Hypothalamus (tissue), 51 donors: Measurements from ENCODE around the gene CIROP.

Experiments used
- DNase-seq, 51 donors: peaks; one replicate each; lab custom pipeline; 2025; lab: John Stamatoyannopoulos, UW

CIROP gene, protein sequence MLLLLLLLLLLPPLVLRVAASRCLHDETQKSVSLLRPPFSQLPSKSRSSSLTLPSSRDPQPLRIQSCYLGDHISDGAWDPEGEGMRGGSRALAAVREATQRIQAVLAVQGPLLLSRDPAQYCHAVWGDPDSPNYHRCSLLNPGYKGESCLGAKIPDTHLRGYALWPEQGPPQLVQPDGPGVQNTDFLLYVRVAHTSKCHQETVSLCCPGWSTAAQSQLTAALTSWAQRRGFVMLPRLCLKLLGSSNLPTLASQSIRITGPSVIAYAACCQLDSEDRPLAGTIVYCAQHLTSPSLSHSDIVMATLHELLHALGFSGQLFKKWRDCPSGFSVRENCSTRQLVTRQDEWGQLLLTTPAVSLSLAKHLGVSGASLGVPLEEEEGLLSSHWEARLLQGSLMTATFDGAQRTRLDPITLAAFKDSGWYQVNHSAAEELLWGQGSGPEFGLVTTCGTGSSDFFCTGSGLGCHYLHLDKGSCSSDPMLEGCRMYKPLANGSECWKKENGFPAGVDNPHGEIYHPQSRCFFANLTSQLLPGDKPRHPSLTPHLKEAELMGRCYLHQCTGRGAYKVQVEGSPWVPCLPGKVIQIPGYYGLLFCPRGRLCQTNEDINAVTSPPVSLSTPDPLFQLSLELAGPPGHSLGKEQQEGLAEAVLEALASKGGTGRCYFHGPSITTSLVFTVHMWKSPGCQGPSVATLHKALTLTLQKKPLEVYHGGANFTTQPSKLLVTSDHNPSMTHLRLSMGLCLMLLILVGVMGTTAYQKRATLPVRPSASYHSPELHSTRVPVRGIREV

GRCh38 chr14:23104591-23105347 is at the start of gene CIROP:
TSS of gene CIROP (minus strand) at chr14:23104989. CDS start at chr14:23104920, 69 bp downstream.
- DNase-seq: peak in 1 of 51 donors; percentile 14

- DNase-seq: peak in 14 of 51 donors; percentile 13 to 52 (median 26)
These were observed 49.3 kb upstream of the CIROP start for GRCh38 chr14:23153851-23154796.

- DNase-seq: no peak
These were observed 46.6 kb upstream of the CIROP start for GRCh38 chr14:23151342-23151741.

GRCh38 chr14:23149745-23150144 is 45.0 kb upstream of the CIROP start:
- no peak for DNase-seq

DNA sequence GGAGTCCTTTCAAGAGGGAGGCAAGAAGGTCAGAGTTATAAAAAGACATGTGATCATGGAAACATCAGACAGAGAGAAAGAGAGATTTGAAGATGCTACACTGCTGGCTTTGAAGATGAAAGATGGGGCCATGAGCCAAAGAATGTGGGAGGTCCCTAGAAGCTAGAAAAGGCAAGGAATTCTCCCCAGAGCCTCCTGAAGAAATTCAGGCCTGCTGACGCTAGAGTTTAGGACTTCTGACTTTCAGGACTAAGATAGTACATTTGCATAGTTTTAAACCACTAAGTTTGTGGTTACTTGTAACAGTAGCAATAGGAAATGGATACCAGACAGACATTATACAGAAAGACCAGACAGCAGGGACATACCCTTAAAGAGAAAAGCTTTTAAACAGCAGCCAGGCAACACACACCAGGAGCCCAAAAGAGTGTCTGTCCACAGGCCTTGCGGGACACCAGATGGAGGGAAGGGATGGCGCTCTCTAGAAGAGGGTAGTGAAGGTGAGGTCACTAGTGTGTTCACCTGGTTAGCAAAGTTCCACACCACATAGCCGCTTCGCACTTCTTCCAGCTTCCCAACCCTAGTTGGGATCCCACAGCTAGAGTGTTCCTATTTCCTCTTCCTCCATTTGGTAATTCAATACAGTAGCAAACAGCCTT is 43.9 kb upstream of the CIROP start:
- no peak for DNase-seq

DNA sequence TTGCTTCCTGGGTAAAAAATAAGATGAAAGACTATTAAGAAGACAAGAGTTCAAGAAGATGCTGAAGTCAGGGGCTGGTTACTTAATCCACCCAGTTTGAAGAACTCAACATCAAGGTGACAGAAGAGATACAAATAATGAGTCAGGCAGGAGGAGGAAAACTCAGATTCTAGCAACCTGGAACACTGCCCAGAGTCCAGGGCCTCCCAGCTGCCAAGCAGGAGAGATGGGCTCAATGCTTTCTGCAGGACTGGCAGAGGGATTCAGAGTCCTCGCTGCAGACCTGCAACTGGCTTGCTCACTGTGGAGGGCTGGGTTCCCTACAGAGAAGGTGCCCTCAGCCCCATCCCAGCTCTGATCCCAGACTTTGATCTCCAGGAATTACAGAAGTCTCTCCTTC is 42.9 kb upstream of the CIROP start:
- peak in 7 of 51 donors; percentile 7 to 25 (median 16) for DNase-seq

GRCh38 chr14:23146980-23147379 is 42.2 kb upstream of the CIROP start:
- DNase-seq: no peak

- DNase-seq: no peak
These were observed 41.6 kb upstream of the CIROP start for GRCh38 chr14:23146351-23146910.

DNA sequence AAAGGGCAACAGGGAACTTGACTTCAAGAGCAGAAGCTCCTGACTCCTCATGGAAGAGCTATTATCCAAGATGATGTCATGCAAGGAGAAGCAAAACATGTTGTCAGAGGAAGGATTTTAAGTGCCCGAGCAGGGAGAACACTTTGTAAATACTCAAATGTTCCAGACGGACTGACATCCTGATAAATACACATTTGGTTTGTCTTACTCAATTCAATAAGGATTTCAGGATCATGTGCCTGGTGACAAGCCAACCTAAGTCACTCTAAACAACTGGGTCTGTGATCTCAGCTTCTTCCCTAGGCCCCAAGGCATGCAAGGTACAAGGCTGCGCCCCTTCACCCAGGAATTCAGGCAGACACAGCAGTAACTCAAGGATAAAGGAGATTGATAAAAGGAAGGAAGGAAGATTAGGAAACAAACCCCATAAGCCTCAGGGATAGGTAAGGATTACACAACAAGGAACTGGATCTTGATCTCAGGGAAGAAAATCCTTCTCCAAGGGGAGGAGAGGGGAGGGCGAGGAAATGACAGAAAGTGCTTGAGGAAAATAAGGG is 41.1 kb upstream of the CIROP start:
- DNase-seq: no peak

DNA sequence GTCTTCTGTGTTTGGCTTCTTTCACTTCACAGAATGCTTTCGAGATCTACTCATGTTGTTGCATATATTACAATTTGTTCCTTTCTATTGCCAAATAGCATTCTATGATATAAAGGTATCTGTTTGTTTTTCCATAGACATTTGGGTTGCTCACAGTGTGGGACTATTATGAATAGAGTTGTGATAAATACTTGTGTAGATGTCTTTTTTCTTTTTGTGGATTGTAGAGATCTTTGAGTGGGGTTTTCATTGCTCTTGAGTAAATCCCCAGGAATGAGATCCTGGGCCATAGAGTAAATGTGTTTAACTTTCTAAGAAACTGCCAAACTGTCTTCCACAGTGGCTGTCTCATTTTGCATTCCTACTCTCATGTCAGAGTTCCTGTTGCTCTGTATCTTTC is 39.1 kb upstream of the CIROP start:
- no peak for DNase-seq

DNA sequence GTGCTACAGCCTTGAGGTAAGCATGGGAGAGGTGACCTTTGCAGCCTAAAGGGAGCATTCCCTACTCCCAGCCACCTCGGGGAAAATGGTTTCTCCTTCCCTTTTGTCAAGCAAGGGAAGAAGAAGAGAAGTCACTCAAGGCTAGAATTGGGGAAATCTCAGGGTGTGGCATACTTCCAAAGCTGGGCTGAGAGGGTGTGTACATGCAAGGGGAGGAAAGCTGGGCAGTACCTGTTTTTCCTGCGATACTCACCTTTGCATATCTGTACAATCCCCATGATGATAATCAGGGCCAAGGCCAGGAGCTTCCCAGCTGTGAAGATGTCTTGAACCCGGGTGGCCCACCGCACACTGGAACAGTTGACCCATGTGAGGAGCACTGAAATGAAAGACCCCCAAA is 38.0 kb upstream of the CIROP start:
- no peak for DNase-seq

GRCh38 chr14:23141706-23142444 is 37.1 kb upstream of the CIROP start:
- peak in 1 of 51 donors; percentile 15 for DNase-seq

DNA sequence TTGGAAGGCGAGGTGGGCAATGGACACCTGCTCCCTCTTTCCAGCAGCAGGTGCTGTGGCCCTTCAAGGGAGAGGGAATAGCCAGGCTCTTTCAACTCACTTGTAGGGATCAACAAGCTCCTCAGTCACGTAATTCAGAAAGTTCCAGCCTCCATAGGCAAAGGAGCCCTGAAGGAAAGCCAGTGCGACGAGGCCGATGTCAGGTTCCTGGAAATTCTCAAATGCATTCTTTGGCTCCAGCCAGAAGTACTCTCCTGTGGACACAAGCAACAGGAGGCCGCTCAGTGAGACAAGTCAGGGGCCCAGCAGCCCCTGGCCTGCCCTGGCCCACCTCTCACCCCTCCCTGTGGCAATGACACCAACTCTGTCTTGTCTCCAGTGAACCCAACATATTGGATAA is 35.6 kb upstream of the CIROP start:
- DNase-seq: no peak

DNA sequence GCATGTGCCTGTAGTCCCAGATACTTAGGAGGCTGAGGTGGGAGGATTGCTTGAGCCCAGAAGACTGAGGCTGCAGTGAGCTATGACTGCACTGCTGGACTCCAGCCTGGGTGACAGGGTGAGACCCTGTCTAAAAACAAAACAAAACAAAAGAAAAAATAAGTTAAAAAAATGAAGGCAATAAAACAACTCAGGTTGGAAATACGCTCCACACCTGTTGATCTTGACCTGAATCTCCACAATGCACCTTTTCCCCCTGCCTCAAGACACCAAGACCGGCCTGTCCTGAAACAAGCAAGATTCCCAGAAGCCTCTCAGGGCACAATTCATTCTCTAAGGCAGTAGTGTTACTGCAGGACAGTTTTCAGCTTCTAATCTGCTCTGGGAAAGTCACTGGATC is 35.1 kb upstream of the CIROP start:
- no peak for DNase-seq

DNA sequence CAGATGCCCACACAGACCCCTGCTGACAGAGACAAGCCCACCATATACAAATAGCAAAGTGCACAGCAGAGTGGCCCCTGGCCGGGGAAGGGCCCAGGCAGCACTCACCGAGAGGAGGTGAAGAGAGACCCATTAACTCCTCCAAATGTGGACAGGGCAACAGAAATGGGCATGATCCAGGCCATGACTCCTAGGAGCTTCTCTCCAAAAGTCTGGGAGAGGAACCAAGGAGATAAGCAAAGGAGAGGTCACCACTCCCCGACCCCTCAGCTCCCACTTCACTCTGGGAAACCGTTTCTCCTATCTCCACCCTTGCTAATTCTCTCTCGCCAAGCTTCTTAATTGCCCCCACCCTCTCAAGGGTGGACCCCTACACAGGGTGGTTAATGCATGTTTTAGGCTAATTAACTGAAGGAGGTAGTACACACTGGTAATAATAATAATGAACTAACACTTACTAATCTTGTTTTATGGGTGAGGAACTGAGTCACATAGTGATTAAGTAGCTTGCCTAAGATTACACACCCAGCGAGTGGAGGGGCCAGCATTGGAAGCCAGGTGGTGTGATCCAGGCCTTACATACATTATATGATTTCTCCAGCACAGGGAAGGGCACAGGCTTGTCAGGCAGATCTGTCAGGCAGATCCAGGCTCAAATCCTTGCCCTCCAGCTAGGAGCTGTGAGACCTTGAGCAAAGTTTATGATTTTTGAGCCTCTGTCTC is 33.2 kb upstream of the CIROP start:
- no peak for DNase-seq

DNA sequence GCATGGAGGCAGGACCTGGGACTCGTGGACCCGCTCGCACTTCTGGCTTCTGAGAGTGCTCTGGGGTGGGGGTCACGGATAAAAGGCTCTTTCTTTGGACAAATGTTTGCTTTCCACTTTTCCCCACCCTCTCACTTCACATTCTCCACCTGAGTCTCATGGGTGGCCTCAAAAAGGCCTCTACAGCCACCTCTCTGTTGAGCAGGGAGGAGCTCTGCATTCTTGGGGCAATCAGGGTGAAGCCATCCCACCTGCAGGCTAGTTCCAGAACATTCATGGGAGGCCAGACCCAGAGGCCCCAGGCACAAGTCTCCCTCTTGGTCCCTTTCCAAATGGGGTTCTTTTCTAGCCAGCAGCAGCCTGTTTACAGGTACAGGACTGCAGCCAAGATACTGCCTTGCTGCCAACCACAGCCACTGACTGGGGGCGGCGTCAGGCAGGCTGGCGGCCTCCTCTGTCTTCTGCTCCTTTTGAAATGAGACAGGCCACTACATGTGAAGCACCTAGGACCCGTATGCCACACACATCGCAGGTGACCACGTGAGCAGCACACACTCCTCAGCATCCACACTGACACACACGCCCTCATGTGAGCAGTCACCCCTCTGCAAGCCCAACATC is 32.5 kb upstream of the CIROP start:
- DNase-seq: no peak

DNA sequence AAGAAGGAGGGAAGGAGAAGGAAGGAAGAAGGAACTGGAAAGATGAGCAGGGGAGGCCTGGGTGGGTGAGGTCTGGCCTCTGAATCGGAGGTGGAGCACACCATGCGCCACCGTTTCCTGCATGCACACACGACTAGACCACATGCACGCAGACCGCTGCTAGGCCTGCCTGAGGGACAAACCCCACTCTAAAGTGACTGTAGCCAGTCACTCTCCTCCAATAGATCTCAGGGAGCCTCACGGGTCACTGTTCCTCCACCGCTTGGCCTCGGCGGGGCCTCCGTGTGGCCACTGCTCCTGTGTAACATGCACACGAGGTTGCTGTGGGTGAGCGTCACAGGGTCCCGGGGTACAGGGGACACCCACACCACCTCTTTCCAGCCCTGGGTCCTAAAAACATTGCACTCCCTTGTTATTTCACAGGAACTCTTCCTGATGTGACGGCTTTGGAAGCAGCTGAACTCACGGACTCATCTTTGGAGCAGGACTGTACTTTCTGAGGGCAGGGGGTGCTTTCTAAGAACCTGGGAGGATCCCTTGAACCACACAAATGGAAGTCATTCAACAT is 31.9 kb upstream of the CIROP start:
- DNase-seq: no peak
